Heart left ventricle (tissue), 16 donors: Measurements from ENCODE around the gene CELSR1. TPM values are rescaled to one million over a fixed set of nuclear protein-coding genes. Genes with fewer than 3 reads are reported as not detected.

Source experiments
- ATAC-seq, 4 donors: fragments of 200-7000 bp; cut with Tn5 transposase; one replicate each; pipeline ENCODE4 v1.9.1; 2020 to 2022; ENCODE audit warnings: moderate library complexity in 4 of 4, mild to moderate bottlenecking in 3 of 4, moderate number of reproducible peaks in 1 of 4
- DNase-seq, 5 donors: peaks; one replicate each; pipeline ENCODE4 v3.0.0-alpha.2; 2020
- H3K27ac ChIP-seq, 12 donors: fragments of 200-600 bp; sonication (generic) in 4 of 12; one replicate each; pipeline versions ENCODE4 v1.5.0 to v1.8.0; 2016 to 2022; ENCODE audit warnings: mild to moderate bottlenecking in 2 of 12
- H3K27me3 ChIP-seq, 9 donors: fragments of 200-600 bp; sonication (generic) in 2 of 9; one replicate each; pipeline versions ENCODE4 v1.5.1 to v1.8.0; 2016 to 2022; ENCODE audit warnings: mild to moderate bottlenecking in 3 of 9
- H3K36me3 ChIP-seq, 9 donors: fragments of 200-600 bp; sonication (generic) in 2 of 9; one replicate each; pipeline versions ENCODE4 v1.5.0 to v1.8.0; 2018 to 2022; ENCODE audit warnings: mild to moderate bottlenecking in 2 of 9
- H3K4me1 ChIP-seq, 12 donors: fragments of 200-600 bp; sonication (generic) in 4 of 12; one replicate each; pipeline versions ENCODE4 v1.5.0 to v1.8.0; 2016 to 2022; ENCODE audit warnings: mild to moderate bottlenecking in 3 of 12
- H3K4me3 ChIP-seq, 12 donors: fragments of 200-600 bp; sonication (generic) in 4 of 12; one replicate each; pipeline versions ENCODE4 v1.5.0 to v1.8.0; 2017 to 2022; ENCODE audit warnings: mild to moderate bottlenecking in 9 of 12, moderate library complexity in 4 of 12
- H3K9me3 ChIP-seq, 12 donors: fragments of 200-600 bp; sonication (generic) in 4 of 12; one replicate each; pipeline versions ENCODE4 v1.5.0 to v1.8.0; 2016 to 2022; ENCODE audit warnings: mild to moderate bottlenecking in 1 of 12
- POLR2A ChIP-seq, 2 donors: fragments of 450-650 bp; IDR thresholded peaks; one replicate each; pipeline ENCODE4 v1.6.1; 2017; ENCODE audit warnings: antibody characterized with exemption in 2 of 2, mild to moderate bottlenecking in 2 of 2, moderate library complexity in 2 of 2
- WGBS, 4 donors: extraction: QIAGEN DNeasy Blood & Tissue Kit in 2 of 4; methylation state at CpG; one replicate each; pipeline versions ENCODE4 v1.1.5 to v1.1.7; 2013 to 2018; 5-methylcytosine and 5-hydroxymethylcytosine counted together
- intact Hi-C, 10 donors: fragments of 100-400 bp; cut with DNase I; formaldehyde crosslinking; loops; one replicate each; pipeline versions ENCODE4 v1.11.1 to v1.14.2; 2022
- polyA plus RNA-seq, 2 donors: library from polyadenylated mRNA; stranded (reverse); fragments of 200-250 nt; gene quantifications; one replicate each; pipeline ENCODE4 v1.2.3, GENCODE V29; 2013
- total RNA-seq, 9 donors: library from RNA; depleted of rRNA in 2 of 9; stranded (reverse); fragments of >200 nt in 2 of 9; fragmentation: NEBNext Ultra II Directional in 3 of 9; extraction: Animal tissue kit (Norgen Biotek cat#: 25700) in 3 of 9; gene quantifications; one replicate each; pipeline versions ENCODE4 v1.1.0 to v1.2.4, GENCODE V29; 2016 to 2023
- TF ChIP-seq, protein P1 (sequence below), 12 donors: fragments of 200-600 bp; sonication (generic) in 4 of 12; IDR thresholded peaks; one replicate each; pipeline versions ENCODE4 v1.5.0 to v1.8.0; 2018 to 2022; ENCODE audit warnings: antibody characterized with exemption in 12 of 12, mild to moderate bottlenecking in 5 of 12
- donor health status: ischemic (EF 13 %, LVEDD 7.1; RV severe dilation, severe dysfunction).
- donor health status: healthy with polysubstance abuse.
- donor health status: DM: no; HTN: yes; CAD: no.
- donor health status: DM: no; HTN: no; CAD: no.
- donor health status: ischemic (EF 25% LVEDD 6.9; RV normal size, moderate dysfunction).
- donor health status: ischemic (EF 25% LVEDD 5.7; RV mildly dilated, moderate dysfunction).
- donor health status: healthy.
- donor health status: DM: yes; HTN: yes; CAD: no.
- donor health status: ischemic (EF 35%, LVEDD 5.7; RV mildly dilated, moderate dysfunction).
- donor health status: nonischemic (EF 11% LVEDD 7.7; RV severe dilation, severe dysfunction).
- donor health status: DM: yes; HTN: yes; CAD: no.
- donor health status: PGD.
- donor health status: ischemic (EF 29% LVEDD 5.4; RV normal size, mild dysfunction).
- donor health status: nonischemic (EF 23%, LVEDD 6.1; RV moderate dilation, normal function).

CELSR1 gene
- total and polyA plus RNA-seq, 11 donors, result 5.9 to 15.8 (median 11.9) TPM

DNA sequence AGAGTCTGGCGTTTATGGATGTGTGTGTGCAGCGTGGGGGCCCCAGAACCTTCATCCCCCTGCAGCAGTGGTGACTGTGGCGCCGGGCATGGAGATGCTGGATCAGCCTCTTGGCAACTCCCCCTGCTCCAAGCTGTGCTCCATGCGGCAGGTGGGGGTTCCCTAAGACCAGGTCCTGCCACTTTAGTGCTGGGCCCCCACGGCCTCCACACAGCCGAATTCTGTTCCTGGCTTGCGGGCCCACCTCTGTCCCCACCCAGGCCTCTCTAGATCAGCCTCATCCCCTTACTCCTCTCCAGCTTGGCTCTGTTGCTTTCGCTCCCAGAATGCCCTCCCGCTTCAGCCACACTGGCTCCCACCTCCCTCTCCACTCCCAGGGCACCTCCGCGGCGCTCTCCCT, 142.3 kb downstream of the CELSR1 start:
- Histone ChIP-seq H3K9me3 (no peaks in the 10 kb centered on the region), H3K36me3 (peaks cover 0 to 5% (median 0%) of the 10 kb centered on the region in 9 donors), H3K27ac (no peak overlapping the region), H3K4me1 (peaks cover 0 to 7% (median 1%) of the 10 kb centered on the region in 12 donors), H3K27me3 (no peaks in the 10 kb centered on the region), H3K4me3 (no peak overlapping the region)
- TF ChIP-seq POLR2A (IDR thresholded peaks at IDR 0.05), result no peak
- TF ChIP-seq, protein P1, sequence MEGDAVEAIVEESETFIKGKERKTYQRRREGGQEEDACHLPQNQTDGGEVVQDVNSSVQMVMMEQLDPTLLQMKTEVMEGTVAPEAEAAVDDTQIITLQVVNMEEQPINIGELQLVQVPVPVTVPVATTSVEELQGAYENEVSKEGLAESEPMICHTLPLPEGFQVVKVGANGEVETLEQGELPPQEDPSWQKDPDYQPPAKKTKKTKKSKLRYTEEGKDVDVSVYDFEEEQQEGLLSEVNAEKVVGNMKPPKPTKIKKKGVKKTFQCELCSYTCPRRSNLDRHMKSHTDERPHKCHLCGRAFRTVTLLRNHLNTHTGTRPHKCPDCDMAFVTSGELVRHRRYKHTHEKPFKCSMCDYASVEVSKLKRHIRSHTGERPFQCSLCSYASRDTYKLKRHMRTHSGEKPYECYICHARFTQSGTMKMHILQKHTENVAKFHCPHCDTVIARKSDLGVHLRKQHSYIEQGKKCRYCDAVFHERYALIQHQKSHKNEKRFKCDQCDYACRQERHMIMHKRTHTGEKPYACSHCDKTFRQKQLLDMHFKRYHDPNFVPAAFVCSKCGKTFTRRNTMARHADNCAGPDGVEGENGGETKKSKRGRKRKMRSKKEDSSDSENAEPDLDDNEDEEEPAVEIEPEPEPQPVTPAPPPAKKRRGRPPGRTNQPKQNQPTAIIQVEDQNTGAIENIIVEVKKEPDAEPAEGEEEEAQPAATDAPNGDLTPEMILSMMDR (IDR thresholded peaks at IDR 0.05), result no peak
- DNase-seq, result no peak
- WGBS, 4 donors, result 84 to 96% (median 93%) methylated on average over 11 to 13 of the region's 13 CpGs
- intact Hi-C loops, result loop anchor here in 2 of 10 donors (2.0 to 10.0 kb wide), 2 partner anchors 34 to 130 kb away; no protein-coding TSS in a partner anchor
- ATAC-seq, result no peak

DNA sequence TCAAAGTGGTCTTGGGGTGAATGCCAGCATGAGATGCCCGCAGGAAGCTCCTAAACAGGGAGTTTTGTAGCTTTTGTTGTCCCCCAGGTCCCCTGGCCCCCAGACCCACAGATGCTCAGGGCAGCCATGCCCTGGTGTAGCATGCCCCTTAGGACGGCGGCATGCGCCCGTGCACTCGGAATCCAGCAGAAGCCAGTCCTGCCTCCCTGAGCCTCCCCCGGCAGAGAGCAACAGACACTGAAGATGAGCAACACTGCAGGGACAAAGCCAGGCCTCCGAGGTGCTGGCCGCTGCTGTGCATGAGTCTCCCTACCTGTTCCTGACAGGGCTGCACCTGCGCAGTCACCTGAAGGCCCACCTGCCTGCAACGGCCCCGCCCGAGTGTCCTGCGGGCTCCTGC, 142.8 kb downstream of the CELSR1 start:
- intact Hi-C loops, result loop anchor here in 2 of 10 donors (2.0 to 10.0 kb wide), 2 partner anchors 34 to 130 kb away; no protein-coding TSS in a partner anchor
- no peak overlapping the region for H3K4me3 ChIP-seq
- WGBS, 4 donors, result 84 to 95% (median 92%) methylated on average over 2 to 14 of the region's 14 CpGs
- H3K27ac ChIP-seq, result no peak overlapping the region
- no peaks in the 10 kb centered on the region for H3K9me3 ChIP-seq
- H3K36me3 ChIP-seq, result peaks cover 0 to 5% (median 0%) of the 10 kb centered on the region in 9 donors
- H3K4me1 ChIP-seq, result peaks cover 0 to 8% (median 1%) of the 10 kb centered on the region in 12 donors
- ATAC-seq, result no peak
- TF ChIP-seq POLR2A (IDR thresholded peaks at IDR 0.05), result no peak
- TF ChIP-seq, protein P1 (IDR thresholded peaks at IDR 0.05), result no peak
- H3K27me3 ChIP-seq, result no peaks in the 10 kb centered on the region
- DNase-seq, result no peak

DNA sequence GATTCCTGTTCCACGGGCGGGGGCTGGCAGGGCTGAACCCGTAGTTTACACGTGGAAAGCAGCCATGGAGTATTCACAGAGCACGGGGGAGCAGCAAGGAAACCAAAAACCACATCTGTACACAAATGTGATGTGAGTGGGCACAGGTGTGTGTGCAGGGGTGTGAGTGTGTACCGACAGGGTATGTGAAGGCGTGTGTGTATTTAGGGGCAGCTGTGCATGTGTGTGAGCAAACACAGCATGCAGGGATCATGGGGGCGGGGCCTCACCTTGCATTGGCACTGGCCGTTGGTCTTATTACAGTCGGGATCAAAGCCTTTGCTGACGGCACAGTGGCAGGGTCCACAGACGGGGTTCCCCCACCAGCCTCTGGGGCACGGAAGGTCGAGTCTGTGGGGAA, 143.5 kb downstream of the CELSR1 start:
- H3K27ac ChIP-seq, result no peak overlapping the region
- DNase-seq, result peak in 1 of 5 donors; percentile 24
- H3K4me3 ChIP-seq, result no peak overlapping the region
- ATAC-seq, result no peak
- peaks cover 0 to 8% (median 1%) of the 10 kb centered on the region in 12 donors for H3K4me1 ChIP-seq
- H3K9me3 ChIP-seq, result no peaks in the 10 kb centered on the region
- WGBS, 4 donors, result 77 to 89% (median 79%) methylated on average over 14 of the region's 14 CpGs
- H3K27me3 ChIP-seq, result no peaks in the 10 kb centered on the region
- intact Hi-C loops, result loop anchor here in 2 of 10 donors (2.0 to 10.0 kb wide), 2 partner anchors 35 to 131 kb away; no protein-coding TSS in a partner anchor
- no peak for TF ChIP-seq POLR2A (IDR thresholded peaks at IDR 0.05)
- TF ChIP-seq, protein P1 (IDR thresholded peaks at IDR 0.05), result no peak
- peaks cover 0 to under 1% (median 0%) of the 10 kb centered on the region in 9 donors for H3K36me3 ChIP-seq

- intact Hi-C loops, result loop anchor here in 1 of 10 donors (10.0 kb wide), 1 partner anchor 133 kb away; no protein-coding TSS in a partner anchor
- TF ChIP-seq POLR2A (IDR thresholded peaks at IDR 0.05), result no peak
- TF ChIP-seq, protein P1 (IDR thresholded peaks at IDR 0.05), result no peak
- 87 to 91% (median 89%) methylated on average over 16 of the region's 16 CpGs for WGBS, 4 donors
- H3K27me3 ChIP-seq, result no peaks in the 10 kb centered on the region
- no peak overlapping the region for H3K4me3 ChIP-seq
- H3K4me1 ChIP-seq, result peaks cover 0 to 8% (median 1%) of the 10 kb centered on the region in 12 donors
- DNase-seq (peak in 1 of 5 donors; percentile 30), ATAC-seq (no peak)
- no peak overlapping the region for H3K27ac ChIP-seq
- no peaks in the 10 kb centered on the region for H3K9me3 ChIP-seq
- H3K36me3 ChIP-seq, result no peaks in the 10 kb centered on the region
Observed at GRCh38 chr22:46392137-46392844, 145.1 kb downstream of the CELSR1 start.
